CD4-positive, alpha-beta T cell treated with Interferon alpha-2 for 1 hour (primary cell): ENCODE results near the gene AFF2.
A peak's percentile ranks its signal among the peaks of the same experiment; 100 is the strongest.

Experiments
- DNase-seq, 2 donors: peaks; one replicate each; pipeline ENCODE4 v3.0.0-alpha.2; 2020 to 2022

Gene AFF2

DNA sequence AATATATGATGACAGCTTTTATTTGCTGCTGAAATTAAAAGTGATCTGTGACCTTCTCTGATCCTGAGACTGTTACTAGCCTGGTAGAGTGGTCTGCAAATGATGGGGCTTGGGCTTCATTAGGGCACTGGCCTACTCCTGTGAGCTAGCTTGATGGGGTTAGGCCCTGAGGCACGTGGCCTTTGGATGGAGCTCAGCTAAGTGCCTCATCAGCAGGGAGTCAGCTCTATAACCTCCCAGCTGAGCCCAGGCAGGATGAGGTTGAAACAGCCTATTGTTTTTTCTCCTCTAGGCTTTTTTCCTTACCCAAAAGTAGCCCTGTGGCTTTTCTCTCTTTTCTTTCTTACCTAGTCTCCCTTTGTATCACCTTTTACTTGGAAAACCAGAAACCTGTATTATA is 92.2 kb downstream of the AFF2 start:
- DNase-seq: no peak

DNA sequence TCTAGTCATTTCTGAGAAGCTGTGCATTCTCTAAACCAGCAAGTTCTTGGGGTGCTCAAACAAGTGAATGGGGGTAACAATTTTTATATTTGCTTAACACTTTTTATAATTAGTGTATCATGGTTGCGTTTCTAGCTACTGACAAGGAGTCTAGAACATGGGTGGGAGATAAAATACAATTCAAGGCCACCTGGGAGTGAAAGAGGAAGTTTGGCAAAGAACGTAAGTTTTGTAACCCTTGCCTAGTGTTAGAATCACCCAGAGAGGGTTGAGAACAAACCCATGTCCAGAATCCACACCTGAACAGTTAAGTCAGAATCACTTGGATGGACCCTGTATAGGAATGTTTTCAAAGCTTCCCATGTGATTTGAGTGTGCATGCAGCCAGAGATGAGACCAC is 92.7 kb downstream of the AFF2 start:
- DNase-seq: no peak

DNA sequence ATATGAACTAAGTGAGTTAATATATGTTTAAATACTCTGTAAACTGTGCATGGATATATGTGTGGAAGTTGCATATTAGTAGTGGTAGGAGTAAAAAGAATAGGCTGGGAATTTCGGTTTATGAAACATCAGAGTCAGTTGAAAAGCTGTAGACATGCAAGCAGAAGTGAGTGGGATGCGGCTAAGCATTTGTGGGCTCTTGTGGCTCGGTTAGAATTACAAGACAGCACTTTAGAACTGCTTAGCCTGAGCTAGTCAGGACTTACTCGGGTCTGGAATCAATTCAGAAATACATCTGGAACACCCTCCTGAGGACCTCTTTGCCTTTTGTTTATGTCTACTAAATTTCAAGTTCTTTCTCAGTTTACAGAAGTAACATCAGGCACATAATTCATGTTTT is 93.6 kb downstream of the AFF2 start:
- no peak for DNase-seq

DNA sequence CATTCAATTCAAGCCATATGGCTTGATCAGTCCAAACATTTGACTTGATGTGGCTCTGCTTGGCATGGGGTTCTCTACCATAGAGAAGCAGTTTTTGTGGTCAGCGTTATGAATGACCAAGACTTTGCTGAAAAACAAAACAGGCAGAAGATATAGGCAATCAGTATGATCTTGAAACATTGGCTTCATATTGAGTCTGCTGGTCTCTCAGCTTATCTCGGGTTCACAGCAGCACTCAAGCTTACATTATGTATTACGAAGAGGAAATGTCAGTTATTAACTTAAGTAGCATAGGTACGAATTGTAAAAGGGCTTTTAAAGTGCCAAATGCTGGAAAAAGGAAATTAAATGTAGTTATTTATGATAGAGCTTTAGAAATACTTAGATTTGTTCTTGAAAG is 99.0 kb downstream of the AFF2 start:
- DNase-seq: no peak

DNA sequence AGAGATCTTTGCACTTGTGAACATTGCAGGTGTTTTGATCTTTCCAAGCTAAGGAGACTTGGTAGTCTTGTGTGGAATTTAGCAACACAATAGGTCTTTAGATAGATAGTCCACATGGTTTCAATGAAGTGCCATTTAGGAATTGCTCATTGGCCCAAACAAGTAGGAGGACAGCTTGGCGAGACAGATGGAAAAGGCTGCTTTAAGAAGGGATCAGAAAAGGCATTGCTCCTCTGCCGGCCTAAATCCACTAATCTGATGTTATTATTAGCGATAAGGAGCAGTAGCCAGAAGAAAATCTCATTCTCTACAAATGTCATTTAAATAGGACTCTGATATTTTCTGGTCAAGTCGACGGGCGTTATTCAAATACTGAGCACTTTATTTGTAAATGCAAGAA is 99.7 kb downstream of the AFF2 start:
- DNase-seq: no peak

DNA sequence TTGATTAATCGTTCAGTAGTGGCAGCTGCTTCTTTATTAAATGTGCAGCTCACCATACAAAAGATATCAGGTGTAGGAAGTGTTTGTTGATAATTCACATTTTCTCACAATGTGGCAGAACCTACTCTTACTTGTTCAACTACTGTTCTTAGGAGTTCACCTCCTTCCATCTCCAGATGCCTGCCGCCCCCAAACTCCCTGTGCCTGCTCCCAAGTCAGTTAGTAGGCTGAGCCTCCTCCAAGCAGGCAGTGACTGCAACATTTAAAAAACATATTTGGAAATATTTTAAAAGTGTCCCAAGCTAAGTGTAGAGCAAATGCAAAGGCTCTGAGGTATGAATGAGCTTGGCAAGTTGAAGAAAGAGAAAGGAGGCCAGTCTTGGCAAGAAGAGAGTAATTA is 100.2 kb downstream of the AFF2 start:
- no peak for DNase-seq

DNA sequence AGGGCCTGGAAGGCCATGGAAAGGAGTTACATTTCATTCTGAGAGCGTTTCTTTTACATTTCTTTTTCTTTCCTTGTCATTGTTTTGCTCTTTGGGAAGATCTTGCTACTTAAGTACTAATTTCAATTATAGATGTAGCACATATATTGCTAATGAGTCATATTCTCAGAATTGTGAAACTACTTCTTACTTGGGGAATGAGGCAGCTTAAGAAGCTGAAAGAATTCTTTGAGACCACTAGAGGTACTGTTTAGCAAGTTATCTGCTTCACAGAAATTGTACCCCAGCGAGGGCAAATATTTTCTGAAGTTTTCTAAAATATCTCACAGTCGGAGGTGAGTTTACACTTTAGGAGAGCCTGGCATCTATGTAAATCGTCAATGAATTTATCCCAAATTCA is 100.6 kb downstream of the AFF2 start:
- no peak for DNase-seq

DNA sequence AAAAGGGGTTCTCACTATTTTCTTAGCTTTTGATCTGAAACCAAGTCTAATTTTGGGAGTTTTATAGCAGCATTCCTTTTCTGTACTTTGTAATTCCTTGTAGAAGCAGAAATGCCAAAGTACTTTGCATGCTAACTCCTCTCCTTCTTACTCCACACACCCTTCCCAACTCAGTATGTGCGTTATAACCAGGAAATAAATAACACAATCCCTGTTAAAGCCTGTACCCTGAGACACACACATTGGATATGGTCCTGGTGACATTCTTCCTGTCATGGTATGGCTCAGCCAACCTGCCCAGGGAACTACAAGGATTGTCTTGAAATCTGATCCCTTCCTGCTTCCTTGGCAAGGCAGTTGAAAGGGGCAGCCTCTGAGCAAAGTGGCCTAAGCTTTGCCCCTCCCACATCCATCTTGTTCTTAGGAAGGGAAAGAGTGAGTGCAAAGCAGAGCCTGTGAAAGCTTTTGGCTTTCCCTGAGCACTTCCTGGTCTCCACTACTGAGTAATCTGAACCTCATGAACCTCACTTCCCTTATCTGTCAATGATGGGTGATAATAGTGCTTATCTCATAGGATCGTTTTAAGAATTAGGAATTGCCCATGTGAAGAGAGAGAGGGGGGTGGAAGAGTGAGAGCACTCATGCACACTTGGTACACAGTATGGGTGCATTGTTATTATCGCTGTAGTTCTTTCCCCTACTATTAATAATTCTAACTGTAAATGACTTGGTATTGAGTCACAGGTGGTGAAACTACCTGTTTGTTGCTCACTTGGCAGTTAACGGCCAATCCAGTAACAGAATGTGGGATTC is 109.3 kb downstream of the AFF2 start:
- peak in 1 of 2 donors; percentile 1 for DNase-seq

DNA sequence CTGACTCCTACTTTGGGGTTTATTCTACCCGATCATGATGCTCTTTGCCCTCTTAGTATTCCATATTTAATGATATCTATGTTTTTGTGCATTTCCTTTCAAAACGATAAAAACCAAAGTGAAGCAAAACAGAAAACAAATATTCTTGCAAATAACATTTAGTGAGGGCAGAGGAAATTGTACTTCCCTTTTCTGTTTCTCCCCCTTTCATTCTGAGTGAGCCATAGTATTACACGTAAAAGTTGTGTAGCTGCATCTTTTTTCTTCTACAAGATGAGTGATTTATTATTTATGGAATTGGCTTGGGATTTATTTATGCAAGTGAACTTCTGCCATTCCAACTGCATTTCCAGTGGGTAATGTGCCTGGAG is 109.9 kb downstream of the AFF2 start:
- no peak for DNase-seq

DNA sequence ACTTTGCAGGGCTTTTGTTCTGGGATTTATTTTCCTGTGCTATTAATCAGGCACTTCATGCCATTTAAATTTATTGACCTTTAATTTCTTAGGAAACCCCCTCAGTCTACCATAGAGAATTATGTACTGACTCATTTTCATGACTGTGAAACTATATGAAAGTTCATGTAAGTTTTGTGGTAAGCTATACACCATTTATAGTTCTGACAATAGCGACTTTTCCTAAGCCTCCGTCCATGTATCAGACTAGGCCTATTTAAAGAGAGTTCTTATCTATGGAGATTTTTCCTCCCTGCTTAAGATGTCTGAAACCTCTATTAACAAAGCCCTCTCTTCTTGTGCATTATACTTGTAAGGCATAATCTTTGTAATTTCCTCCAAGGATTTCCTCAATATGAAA is 111.6 kb downstream of the AFF2 start:
- DNase-seq: no peak

DNA sequence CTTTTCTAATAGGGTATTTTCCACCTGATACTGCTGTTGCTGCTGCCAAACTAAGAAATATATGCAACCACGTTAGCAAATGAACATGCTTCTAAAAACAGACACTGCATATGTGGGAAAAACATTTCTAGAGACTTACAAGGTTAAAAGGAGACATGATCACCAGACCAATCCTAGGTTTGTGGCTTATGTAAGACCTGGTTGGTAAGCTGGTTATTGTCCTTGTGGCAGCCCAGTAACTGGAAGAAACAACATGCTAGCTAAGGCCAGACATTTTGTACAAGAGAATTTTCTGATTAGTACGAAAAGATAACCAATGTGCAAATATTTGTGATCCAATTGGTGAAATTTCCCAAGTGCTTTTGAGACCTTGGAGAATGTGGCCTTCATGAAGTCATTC is 112.0 kb downstream of the AFF2 start:
- no peak for DNase-seq

DNA sequence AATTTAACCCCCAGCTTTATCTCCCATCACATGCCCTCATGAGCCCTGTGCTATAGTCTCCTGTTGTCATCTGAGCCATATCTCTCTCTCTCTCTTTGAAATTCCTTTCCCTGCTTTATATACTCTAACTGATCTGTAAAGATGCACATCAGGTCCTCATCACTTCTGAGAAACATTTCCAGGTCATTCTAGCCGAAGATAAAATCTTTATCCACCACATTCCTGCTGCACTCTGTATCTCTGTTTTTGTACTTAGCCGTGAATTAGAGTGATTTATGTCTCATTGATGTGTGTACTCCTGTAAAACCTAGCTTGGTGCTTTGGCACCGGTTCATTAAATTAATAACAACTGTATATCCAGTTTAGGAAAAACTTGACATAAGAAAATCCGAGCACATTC is 113.2 kb downstream of the AFF2 start:
- no peak for DNase-seq

DNA sequence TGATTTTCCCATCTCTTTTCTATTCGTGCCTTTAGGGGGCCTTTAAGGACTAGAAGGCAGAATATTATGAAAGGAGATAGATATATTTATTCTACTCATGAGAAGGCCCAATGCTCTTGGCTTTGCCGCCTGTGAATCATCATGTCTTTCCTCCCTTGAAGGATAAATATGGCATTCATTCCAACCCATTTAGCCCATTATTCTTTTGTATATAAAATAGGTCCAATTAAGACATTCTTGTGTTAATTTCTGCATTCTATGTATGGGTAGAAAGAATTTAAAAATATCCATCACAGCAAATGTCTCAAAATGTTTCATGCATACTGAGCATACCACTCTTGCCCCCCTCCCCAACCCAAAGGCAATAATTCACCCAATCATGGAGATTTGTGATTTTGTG is 115.1 kb downstream of the AFF2 start:
- DNase-seq: no peak

DNA sequence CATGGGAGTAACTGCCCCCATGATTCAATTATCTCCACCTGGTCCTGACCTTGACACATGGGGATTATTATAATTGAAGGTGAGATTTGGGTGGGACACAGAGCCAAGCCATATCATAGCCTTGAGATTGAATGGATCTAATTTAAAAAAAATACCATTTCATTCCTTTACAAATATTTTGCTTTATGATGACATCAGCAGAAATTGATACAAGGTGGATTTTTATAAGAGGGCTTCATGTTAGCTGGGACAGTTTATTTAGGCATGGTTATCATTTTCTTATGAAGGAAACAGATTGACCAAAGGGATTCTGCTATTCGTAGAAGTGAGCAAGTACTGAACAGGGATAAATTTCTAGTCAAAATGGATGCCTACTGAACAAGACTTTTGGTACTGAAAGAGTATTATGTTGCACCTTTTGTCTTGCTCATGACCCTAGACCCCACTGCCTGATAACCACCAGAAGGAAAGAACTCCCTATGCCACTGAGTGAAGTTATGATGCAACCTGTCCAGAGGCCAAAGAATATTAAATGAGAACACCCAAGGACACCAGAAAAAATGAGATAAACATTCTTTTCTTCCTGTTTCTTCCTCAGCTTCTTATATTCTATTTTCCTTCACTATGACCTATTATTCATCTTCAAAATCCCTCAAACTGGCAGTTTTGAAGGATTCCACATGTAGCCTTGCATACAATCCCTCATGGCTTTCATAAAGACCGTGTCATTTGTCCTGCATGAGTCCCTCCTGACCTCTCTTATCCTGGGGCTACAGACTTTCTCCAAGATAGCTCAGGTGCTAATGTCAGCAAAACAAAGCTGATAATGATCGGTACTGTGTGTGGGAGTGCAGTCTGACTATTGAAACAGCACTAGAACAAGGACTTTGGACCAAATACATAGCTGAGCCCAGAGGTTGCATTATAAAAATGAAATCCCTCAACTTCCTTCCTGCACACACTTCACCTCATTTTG is 118.3 kb downstream of the AFF2 start:
- DNase-seq: no peak

DNA sequence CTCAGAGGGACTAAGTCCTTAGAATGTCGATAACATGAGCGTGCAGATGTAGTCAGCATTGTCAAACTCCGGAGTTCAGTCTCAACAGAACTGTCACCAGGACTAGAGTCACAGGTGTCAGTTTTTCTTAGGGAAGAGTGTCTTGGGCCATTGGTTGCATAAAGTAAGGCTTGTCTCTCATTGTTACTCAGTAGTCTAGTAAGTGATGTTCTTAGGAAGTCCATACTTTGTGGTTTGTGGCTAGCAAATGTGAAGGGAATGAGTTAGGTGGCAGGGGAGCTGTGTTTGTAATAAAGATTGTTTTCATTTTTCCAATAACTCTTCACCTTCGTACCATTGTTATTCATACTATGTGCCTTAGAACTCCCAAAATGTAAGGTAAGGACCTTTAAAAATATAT is 119.6 kb downstream of the AFF2 start:
- DNase-seq: no peak

DNA sequence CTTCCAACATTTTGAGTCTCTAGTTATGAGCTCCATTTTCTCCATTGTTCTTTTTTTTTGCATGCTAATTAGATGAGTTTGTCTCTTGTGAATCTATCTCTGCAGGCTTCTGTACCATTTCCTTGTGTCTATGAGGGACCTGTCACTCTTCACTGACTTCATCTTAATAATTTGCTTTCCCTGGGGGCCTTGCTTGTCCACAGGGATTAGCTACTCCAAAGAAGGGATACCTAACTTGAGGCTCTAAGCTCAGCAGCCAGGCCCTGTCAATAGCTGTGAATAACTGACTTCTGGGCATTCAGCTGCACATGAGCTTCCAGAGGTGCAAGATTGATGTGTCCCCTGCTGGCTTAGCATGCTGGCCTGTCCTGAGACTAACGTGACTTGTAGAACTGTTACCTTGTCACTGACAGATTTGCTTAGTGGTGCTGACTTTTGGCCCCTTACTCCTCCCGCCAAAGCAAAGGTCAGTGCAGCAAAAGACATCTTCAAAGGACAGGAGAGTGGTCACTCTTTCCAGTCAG is 124.6 kb downstream of the AFF2 start:
- DNase-seq: no peak

DNA sequence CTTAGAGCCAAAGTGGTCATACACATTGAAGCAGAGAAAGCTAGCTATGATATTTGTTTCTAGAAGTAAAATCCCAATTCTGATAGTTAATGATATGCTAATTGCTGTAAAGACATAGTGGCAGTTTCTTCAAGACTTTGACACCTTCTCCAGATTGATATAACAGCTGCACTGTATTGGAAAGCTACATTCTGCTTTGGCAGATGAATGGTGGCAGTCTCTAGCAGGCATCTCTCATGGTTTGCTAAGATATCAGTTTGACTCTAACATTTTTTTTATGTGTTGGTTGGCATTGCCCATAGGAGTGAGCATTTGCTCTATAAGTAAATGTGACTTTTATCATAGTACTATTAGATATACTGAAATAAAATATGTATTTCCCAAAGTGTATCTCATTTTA is 128.2 kb downstream of the AFF2 start:
- no peak for DNase-seq

DNA sequence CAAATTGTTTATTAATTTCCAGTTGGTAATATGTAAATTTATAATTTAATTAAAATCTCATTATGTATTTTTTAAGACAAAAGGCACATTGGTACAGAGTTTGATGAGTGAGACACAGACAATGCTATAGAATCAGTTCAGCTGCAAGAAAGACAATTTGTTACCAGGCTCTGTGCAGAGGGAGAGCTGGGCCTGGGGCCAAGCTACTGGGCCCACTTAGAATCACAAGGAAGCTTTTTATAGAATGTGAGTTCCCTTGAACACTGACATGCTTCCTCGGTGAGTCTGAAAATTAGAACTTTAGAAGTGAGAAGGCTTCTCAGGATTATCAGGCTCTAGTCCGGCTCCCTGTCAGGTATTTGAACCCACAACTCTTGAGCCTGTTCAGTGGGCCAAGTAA is 129.0 kb downstream of the AFF2 start:
- DNase-seq: no peak

DNA sequence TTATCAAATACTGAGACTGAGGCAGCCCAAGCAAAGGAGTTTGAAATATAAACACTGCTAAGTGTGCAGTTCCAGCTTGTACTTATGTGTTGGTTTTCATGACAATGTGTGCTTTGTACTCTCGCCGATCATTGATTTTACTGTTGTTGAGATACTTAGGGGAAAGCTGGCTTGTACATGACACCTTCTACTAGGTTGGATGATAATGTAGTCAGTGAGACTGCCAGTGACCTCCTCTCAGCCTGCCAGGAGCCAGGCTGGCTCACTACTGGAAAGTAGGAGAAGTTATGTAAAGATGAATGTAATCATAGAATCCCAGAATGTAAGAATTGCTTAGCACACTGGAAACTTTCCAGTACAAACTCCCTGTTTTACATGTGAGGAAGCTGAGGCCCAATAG is 132.0 kb downstream of the AFF2 start:
- DNase-seq: no peak

DNA sequence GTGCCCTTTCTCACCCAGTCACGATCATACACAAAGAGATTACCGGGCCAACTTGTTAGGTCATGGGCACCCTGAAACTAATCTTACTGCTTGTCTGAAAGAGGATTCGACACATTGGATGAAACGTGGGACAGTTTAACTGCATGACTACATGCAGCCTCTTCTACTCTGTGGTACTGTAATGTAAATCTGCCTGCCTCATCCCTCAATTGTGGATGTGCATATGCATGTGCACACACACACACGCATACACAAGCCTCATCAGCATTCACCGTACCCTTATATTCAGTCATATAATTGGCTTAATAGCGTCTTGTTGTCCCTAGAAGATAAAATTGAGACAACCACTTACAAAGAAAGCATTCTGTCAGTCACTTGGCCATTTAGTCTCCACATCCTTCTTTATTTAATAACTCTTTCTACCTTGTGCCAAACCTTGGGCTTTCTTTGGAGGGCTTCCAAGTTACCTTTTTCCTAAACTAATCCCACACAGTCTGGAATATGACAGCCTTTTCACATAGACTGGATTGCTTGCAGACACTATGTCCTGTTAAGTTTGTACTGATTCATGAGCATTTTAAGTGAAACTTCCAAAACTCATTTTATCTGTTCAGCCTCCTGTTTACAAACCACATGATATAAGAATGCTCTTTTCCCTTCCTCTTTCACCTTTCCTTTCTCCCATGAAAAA is 132.9 kb downstream of the AFF2 start:
- no peak for DNase-seq

DNA sequence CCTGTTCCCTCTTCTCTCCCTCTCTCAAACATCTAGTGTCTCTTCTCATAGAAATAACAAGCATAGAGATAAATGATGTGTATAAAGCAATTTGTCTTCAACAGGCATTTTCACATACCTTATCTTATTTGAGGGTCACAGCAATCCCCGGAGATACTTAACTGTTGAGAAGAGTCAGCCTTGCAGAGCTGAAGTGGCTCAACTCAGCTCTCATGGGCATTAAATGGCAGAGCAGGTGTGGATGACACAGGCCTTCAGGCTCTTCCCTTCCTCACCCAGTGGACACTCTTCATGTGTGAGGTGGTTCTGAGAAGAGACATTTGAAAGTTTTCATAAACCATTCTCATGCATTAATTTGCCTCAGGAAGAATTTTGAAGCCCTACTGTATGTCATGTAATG is 134.2 kb downstream of the AFF2 start:
- DNase-seq: no peak

DNA sequence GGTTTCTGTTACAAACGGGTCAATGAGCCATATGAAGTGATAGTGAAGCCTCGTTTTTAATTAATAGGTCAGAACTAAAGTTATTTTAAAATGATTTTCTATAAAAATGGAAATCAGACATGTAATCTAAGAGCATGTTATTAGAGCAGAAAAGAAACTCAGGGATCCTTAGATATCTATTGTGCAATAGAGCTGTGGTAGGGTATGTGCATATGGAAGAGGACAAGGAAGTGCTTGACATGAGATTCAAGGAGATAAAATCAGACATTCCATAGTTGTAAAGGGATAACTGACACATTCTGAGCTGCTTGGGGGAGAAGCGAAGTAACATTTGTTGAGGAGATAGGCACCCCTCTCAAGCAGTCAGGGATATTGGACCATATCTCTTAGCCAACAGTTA is 143.0 kb downstream of the AFF2 start:
- no peak for DNase-seq

DNA sequence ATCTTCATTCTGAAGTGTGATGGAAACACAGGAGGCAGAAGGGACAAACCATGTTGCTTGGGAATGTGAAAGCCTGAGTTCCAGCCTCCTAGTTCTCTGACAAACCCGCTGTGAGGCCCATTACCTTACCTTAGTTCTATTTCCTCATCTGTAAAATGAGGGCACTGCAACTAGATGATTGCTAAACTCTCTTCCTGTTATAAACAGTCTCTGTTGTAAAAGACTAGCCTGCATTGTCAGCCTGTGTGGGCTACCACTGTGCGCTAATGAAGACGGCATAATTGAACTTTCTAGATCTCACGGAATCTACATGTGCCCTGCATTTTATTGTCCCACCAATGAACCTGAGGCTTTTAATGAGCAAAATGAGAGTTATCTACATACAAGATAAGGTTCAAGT is 147.2 kb downstream of the AFF2 start:
- no peak for DNase-seq
